Middle frontal gyrus (tissue), 1 donor: ENCODE results near the gene COA3.
A peak's percentile ranks its signal among the peaks of the same experiment; 100 is the strongest.
"Not testable (repeated sequence)": the region's sequence is repeated elsewhere in the genome, so short reads cannot be mapped to it uniquely, and the experiment has no call there.

Source experiments
- DNase-seq: peaks from one replicate; pipeline ENCODE4 v3.0.0-alpha.2; 2015; ENCODE audit warnings: low spot score; ENCODE audit errors: extremely low spot score

The COA3 gene

DNA sequence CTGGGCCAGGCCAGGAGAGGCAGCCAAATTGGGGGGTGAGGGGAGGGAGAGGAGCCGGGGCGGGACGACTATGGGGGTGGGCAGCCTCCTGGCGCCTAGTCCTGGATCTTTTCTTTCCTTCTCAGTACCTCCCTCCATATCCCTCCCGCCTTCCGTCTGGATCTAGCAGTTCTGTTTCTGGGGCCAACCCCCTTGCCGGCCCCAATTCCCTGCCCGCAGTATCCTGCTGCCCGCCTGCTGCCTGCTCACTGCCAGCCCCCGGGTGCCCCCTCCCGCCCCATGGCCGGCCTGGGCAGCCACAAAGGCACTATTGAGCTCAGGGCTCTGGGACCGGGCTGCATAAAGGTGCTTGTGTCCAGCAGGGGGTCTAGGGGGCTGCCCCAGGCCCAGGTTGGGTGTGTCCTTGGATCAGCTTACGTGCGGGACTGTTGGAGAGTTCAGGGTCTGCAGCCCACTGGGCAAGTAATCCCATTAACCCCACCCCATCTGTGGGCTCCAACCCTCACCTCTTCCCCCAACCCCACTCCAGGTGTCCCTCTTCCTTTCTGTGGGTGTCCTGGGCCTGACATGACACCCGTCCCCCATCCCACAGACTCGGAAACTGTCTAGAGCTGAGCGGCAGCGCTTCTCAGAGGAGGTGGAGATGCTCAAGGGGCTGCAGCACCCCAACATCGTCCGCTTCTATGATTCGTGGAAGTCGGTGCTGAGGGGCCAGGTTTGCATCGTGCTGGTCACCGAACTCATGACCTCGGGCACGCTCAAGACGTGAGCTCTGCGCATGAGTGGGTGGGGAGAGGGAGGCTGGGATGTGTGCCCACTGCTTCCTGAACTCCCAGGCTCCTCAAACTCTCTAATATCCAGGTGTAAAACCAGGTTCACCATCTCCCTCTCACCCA, 16.1 kb downstream of the COA3 start:
- DNase-seq = no peak

DNA sequence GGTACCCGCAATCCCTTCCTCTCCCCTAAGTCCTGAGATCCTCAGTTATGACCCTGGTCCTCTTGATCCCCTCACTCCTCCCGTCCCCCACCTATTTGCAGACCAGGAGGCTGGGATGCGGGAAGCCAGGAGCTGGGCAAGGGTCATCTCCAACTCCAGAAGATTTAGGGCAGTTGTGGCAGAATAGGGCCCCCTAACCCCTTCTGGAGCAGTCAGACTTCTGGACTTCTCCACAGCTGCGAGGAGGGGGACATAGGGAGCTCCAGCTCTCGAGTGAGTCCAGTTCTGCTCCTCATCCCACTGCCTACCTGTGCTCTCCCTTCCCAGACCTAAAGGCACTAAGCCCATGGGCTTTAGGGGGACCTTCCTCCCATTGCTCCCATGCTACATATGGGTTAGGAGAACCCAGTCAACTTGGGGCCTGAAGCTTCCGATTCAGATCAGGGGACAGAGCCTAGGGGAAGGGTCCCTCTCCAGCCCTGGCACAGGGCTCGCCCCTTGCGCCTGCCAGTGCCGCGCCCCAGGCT, 16.8 kb downstream of the COA3 start:
- DNase-seq = no peak

DNA sequence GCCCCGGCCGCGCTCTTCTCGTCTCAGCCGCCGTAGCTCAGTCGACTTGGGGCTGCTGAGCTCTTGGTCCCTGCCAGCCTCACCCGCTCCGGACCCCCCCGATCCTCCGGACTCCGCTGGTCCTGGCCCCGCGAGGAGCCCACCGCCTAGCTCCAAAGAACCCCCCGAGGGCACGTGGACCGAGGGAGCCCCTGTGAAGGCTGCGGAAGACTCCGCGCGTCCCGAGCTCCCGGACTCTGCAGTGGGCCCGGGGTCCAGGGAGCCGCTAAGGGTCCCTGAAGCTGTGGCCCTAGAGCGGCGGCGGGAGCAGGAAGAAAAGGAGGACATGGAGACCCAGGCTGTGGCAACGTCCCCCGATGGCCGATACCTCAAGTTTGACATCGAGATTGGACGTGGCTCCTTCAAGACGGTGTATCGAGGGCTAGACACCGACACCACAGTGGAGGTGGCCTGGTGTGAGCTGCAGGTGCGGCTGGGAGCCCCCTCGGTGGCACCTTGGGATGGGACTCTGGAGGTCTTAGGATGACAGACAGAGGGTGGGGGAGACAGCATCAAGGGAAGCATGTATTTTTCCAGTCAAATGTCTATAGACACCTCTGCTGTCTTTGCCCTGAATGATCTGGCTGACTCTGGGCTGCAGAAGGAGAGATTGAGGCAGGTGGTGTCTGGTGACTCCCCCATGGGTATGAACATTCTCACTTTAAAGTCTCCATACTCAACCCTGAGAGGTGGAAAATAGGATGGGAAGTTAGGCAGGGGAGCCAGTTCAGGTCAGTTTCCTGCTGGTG, 17.5 kb downstream of the COA3 start:
- no peak for DNase-seq

DNA sequence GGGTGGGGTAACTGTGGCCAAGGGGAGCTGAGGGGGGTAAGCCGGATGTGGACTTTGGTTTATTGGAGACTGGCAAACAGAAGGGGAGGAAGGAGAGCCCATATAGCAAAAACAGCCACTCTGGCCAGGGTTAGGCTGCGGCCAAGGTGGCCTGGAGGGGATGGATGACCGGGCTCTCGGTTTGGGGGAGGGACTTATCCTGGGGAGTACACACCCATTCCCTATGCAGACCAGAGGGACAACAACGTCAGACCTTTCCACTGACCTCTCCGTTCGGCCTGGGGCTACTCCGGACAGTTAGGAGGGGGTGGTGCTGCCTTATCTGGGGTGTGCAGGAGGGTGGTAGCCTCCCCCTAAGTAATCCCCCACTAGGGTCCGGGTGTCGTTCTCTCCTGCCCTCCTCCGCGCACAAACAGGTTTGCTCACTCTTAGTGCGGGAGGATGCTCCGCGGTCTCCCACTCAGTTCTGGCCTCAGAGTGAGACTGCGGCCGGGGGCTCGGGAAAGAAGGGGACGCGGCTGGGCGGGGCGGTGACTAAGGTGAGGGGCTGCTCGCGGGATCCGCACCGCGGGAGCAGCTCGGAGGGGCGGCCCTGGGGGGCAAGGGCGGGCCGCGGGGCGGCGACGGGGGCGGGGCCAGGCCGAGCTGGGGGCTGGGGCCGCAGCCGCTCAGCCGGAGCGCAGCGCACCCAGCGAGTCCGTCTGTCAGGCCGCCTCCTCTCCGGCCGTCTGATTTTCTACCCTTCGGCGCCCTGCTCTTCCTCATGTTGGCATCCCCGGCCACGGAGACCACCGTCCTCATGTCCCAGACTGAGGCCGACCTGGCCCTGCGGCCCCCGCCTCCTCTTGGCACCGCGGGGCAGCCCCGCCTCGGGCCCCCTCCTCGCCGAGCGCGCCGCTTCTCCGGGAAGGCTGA, 18.3 kb downstream of the COA3 start, which contains the start of gene WNK4:
Gene WNK4, plus strand, starts transcription at position 675 of the 915 bp plus-strand sequence. Its CDS starts 89 bp downstream, at position 764.
- no peak for DNase-seq

DNA sequence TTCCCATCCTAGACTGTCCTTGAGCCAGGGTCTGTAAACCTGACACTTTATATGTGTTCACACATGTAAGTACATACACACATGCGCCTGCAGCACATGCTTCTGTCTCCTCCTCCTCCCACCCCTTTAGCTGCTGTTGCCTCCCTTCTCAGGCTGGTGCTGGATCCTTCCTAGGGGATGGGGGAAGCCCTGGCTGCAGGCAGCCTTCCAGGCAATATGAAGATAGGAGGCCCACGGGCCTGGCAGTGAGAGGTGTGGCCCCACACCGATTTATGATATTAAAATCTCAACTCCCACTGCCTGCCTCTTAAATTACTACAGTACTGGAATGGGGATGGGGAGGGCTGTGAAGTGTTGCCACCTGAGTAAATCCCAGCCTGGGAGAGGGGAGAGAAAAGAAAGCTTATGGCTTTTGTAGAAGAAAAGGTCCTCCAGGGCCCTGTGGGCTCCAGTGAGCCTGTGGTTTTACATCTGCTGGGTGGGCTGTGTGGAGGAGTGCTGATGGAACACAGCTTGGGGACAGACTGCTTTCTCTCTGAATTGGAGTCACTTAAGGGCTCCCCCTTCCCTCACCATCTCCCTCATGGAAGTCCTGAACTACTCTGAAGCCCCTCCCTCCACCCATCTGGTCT, 19.1 kb downstream of the COA3 start:
- no peak for DNase-seq

DNA sequence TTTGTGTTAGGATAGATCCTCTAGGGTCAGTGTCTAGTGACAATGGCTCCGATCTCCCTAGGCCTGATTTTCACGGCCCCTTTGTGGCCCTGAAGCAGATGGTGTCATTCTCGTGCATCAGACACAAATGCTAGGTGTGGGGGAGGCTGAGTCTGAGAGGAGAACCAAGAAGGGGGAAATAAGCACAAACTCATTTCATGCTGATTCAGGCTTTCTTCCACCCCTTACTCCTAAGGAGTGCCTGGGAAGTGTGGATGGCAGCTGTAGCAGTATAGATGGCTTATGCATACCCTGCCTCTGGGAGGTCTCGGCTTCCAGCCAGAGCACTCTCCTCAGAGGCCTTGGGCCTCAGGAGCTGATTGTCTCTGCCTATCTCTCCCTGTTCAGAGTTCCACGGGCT, 19.9 kb downstream of the COA3 start:
- no peak for DNase-seq

DNA sequence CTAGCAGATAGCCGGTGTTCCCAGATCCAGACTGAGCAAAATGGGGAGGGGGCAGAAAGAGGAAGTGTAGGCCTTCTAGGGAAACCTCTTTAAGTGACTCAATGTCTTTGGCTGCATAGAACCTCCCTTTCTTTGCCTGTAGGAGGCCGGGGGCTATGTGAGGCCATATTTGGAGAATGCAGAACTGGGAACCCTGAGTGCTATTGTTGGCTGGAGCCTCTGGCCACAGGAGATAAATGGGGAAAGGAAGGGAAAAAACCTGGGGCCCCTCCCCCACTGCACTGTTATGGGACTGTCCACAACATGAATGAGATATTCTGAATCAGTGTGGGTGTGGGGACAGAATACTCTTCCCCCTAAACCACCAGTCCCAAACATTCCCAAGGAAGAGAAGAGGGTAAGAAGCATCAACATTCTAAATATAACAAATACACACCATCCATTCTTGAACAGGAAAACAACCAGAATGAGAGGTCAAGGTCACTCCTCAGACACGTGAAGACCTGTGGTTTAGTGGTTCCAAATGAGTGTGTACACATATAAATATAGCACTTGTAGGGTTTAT, 22.9 kb downstream of the COA3 start:
- no peak for DNase-seq

DNA sequence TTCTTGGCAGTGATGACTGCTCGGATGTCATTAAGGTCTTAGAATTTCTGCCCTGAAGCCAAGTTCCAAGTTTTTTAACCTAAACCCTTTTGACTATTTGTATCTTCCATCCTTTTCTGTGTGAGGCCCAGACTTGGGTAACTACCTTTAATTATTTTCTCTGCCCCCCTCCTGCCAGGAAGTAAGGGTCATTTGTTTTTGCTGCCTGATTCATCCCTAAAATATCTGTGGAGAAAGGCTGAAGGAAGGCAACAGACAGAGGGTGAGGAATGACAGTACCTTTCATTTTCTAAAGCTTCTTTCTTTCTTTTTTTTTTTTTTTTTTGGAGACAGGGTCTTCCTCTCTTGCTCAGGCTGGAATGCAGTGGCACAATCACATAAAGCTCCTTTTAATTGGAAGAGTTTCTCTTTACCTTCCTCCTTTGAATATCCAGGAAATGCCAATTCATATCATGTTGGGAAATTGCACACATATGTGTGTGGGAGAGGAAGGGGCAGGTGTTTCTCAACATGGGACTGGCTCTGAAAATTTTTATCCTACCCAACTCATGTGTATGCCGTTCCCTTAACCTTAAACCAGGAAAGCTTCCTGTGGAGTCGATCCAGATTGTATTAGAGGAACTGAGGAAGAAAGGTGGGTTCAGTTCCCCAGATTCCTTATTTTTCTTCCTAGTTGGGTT, 24.3 kb downstream of the COA3 start:
- no peak for DNase-seq

DNA sequence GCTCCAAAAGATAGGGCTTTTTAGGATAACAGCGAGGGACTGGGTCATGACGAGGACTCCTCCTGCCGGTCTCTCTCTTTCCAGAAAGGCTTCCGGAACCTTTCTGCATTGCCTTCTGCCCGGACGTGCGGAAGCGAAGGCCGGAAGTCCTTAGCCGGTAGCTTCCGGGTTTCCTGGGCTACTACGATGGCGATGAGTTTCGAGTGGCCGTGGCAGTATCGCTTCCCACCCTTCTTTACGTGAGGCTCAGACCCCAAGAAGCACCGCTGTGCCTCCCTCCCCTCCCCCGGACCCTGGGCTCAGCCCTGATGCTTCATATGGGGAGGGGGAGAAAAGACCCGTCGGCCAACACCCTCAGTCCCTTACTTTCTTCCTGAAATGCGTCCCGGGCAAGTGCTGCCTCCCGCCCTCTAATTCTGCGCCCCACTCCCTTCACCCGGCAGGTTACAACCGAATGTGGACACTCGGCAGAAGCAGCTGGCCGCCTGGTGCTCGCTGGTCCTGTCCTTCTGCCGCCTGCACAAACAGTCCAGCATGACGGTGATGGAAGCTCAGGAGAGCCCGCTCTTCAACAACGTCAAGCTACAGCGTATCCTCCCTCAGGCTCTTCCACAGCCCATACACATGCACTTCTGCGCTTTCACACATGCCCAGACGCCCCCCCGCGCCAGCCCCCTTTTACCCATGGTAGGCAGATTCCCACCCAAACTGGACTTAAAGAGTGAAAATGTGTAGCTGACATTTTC, 25.0 kb downstream of the COA3 start, which contains the start of gene VPS25:
Gene VPS25, plus strand, starts transcription at position 160 of the 746 bp plus-strand sequence. Its CDS starts 27 bp downstream, at position 187.
- DNase-seq = peak; percentile 70

DNA sequence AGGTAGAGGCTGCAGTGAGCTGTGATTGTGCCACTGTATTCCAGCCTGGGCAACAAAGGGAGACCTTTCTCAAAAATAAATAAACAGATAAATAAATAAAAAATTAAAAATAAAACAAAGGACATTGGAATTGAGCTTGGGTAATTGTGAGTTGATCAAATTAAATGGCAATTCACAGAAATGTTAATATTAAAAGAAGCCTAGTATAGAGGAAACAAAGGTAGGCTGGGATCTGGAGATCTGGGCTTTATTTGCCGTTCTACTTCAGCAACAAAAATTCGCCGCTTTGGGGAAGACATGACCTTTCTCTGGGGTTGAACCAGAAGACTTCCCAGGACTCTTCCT, 25.6 kb downstream of the COA3 start:
- DNase-seq = no peak

DNA sequence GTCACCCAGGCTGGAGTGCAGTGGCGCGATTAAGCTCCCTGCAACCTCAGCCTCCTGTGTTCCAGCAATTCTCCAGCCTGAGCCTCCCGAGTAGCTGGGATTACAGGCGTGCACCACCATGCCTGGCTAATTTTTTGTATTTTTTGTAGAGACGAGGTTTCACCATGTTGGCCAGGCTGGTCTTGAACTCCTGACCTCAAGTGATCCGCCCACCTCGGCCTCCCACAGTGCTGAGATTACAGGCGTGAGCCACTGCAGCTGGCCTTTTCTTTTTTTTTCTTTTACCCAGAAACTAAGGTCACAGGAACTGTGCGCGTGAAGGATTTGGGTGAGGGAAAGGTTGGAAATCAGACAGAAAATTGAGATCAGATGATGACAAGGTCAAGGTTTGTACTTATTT, 28.5 kb downstream of the COA3 start:
- not testable (repeated sequence) for DNase-seq

DNA sequence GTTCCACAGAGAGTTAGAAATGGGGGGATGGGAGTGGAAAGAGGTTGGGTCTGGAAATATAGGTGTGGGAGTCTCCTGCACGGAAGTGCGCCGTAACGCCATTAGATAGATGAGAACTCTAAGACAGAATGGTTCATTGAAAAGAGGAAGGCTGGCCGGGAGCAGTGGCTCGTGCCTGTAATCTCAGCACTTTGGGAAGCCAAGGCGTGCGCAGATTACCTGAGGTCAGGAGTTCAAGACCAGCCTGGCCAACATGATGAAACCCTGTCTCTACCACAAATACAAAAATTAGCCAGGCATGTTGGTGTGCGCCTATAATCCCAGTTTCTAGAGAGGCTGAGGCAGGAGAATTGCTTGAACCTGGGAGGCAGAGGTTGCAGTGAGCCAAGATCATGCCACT, 30.5 kb downstream of the COA3 start:
- DNase-seq = not testable (repeated sequence)

DNA sequence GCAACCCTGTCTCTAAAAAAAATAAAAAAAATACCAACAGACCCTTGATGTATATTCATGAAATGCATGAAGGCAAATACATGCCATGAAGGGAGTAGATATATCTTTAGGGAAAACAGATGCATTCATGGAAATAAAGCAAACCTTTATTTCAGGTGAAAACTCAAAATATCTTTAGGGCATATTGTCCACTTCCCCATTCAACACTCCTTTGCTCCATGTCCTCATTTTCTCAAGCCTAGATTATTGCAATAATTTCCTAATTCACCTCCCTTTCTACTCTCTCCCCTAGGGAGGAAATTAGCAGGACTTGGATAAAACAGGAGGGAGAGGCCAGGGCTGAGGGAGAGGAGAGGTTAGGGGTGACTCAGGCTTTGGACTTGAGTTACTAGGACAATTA, 31.0 kb downstream of the COA3 start:
- no peak for DNase-seq

DNA sequence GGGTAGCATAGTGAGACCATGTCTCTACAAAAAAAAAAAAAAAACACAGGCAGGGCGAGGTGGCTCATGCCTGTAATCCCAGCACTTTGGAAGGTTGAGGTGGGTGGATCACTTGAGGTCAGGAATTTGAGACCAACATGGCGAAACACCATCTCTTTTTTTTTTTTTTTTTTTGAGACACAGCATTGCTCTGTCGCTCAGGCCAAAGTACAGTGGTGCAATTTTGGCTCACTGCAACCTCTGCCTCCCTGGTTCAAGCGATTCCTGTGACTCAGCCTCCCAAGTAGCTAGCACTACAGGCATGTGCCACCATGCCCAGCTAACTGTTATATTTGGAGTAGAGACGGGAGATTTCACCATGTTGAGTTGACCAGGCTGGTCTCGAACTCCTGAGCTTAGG, 32.4 kb downstream of the COA3 start:
- DNase-seq = no peak

DNA sequence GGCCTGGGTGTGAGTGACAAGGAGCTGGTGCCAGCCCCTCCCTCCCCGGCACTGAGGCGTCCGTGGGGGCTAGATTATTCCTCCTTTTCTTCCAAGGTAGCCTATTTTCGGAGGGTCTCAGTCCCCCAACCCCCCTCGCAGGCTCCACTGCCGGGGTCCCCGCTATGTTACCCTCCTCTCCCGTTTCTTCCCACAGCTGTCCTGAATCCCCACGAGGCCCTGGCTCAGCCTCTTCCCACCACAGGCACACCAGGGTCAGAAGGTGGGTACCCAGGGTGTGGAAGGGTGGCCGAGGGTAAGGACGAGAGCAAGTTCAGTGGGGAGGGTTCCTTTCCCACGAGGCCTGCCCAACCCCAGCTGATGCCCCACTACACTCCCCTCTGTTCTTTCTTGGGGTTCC, 36.9 kb downstream of the COA3 start:
- DNase-seq = no peak

DNA sequence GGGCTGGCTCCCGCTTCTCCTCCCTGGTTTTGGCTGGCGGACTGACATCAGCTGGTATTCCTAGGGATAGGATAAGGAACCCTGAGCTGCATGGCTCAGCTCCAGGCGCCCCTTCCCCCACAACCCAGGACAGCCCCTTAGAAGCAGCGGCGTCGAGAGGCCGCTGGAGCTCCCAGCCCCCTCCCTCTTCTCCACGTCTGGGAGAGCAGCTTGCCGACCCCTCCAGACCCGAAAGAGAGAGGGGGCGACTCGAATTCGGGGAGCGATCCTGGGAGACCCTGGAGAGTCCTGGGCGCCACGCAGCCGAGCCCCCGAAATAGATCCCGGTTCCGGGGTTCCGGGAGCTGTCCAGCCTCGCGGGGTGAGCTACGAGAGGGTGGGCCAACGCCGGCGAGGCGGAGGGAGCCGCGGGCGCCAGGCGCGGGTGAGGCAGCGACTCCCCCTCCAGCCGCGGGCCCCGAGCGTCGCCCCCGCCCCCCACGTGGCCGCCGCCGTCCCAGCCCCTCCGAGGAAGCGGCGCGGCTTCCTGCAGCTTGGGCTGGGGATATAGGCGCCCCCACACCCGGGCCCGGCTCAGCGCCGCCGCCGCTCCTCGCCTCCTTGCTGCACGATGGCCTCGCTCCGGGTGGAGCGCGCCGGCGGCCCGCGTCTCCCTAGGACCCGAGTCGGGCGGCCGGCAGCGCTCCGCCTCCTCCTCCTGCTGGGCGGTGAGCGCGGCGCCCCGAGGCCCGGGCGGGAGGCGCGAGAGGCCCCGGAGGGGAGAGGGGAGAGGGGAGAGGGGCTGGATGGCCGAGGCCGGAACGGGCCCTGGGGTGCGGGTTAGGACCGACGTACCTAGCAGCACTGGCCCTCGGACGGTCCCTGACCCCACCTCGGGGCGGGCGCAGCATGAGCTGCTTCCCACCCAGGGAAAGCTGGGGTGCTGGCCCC, 37.6 kb downstream of the COA3 start, which contains the start of gene RAMP2:
Gene RAMP2, plus strand, starts transcription at position 576 of the 930 bp plus-strand sequence. Its CDS starts 35 bp downstream, at position 611.
- no peak for DNase-seq

DNA sequence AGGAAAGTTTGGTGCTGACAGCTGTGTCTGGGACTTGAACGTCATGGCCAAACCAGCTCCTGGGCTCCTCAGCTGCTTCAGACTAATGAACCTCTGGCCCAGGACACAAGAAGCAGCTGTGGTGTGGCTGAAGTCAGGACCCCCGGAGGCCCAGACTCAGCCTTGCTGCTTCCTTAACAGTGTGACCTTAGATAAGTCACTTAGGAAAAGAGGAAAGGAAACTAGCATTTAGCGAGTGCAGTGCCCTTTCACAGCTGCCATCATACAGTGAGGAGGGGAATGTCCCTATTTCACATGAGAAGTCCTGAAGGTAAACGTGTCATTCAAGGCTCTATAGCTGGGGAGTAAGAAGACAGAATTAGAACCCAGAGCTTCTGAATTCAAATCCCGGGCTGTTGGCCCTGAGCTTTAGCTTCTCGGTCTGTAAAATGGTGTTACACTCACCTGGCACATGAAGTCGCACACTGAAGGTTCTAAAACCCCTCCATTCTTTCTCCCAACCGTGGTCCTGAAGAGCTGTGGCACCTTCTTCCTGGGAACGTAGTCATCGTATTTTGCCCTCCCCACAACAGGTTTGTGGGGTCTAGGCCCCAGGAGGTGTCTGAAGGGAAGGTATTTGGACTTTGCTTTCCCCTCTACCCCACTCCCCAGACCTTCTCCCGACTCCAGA, 38.4 kb downstream of the COA3 start:
- DNase-seq = no peak
